SK-N-SH (cell line): ENCODE data around the gene SRGAP3. TPM values are rescaled to one million over a fixed set of nuclear protein-coding genes. Genes with fewer than 3 reads are reported as not detected.

Experiments used
- CTCF ChIA-PET: fragments of 300-600, 350-600 bp; formaldehyde crosslinking; extraction: SDS; loops from one replicate; lab custom pipeline; 2021; lab: Yijun Ruan, JAX
- POLR2A ChIA-PET: fragments of 350-600 bp; sonication (Branson Sonifier 250); formaldehyde crosslinking; extraction: SDS; loops from one replicate; lab custom pipeline; 2020; ENCODE audit warnings: antibody characterized with exemption, inconsistent platforms; lab: Yijun Ruan, JAX
- DNase-seq: peaks from one replicate; pipeline ENCODE4 v3.0.0; 2012
- H2AFZ ChIP-seq: fragments of 200-600 bp; sonication (generic); 2 replicates; pipeline ENCODE4 v1.8.1; 2016; ENCODE audit warnings: antibody characterized with exemption, mild to moderate bottlenecking, low read depth
- H3F3A ChIP-seq: fragments of 200-600 bp; sonication (generic); replicated peaks from 2 replicates; pipeline ENCODE3; 2016; ENCODE audit warnings: antibody characterized with exemption, mild to moderate bottlenecking; ENCODE audit not compliant: insufficient read depth
- H3K27ac ChIP-seq, 2 experiments: fragments of 200-500 bp in 1 of 2; fragments of 200-600 bp in 1 of 2; sonication (Bioruptor generic) in 1 of 2; sonication (generic), shearing (Covaris generic) in 1 of 2; 2 replicates each; pipeline versions ENCODE4 v1.5.1 to v1.6.1; 2014 to 2016; ENCODE audit warnings: low read depth in 2 of 2, inconsistent platforms in 1 of 2, low read length in 1 of 2, mild to moderate bottlenecking in 1 of 2, mixed read lengths in 1 of 2
- H3K27me3 ChIP-seq: fragments of 200-600 bp; sonication (generic), shearing (Covaris generic); 2 replicates; pipeline ENCODE4 v1.6.1; 2016; ENCODE audit warnings: mixed run types; ENCODE audit not compliant: insufficient read depth
- H3K36me3 ChIP-seq, 2 experiments: fragments of 200-500 bp in 1 of 2; fragments of 200-600 bp in 1 of 2; sonication (Bioruptor generic) in 1 of 2; sonication (generic) in 1 of 2; replicated peaks in 1 of 2; 2 replicates each; pipeline versions ENCODE3 to v1.5.1; 2014 to 2016; ENCODE audit warnings: low read length in 1 of 2, mild to moderate bottlenecking in 1 of 2; ENCODE audit not compliant: insufficient read depth in 2 of 2, control insufficient read depth in 1 of 2
- H3K4me1 ChIP-seq, 2 experiments: fragments of 200-500 bp in 1 of 2; fragments of 200-600 bp in 1 of 2; sonication (Bioruptor generic) in 1 of 2; sonication (generic), shearing (Covaris generic) in 1 of 2; 2 replicates each; pipeline versions ENCODE4 v1.5.1 to v1.6.1; 2014 to 2016; ENCODE audit warnings: low read depth in 1 of 2, low read length in 1 of 2, mixed run types in 1 of 2; ENCODE audit not compliant: insufficient read depth in 2 of 2, control insufficient read depth in 1 of 2
- H3K4me2 ChIP-seq: fragments of 200-600 bp; sonication (generic), shearing (Covaris generic); 2 replicates; pipeline ENCODE4 v1.6.1; 2017; ENCODE audit warnings: mixed run types
- H3K4me3 ChIP-seq, 2 experiments: fragments of 200-500 bp in 1 of 2; fragments of 200-600 bp in 1 of 2; sonication (Bioruptor generic) in 1 of 2; sonication (generic), shearing (Covaris generic) in 1 of 2; 2 replicates each; pipeline versions ENCODE4 v1.5.1 to v1.8.1; 2014 to 2016; ENCODE audit warnings: low read depth in 2 of 2, inconsistent platforms in 1 of 2, low read length in 1 of 2, mild to moderate bottlenecking in 1 of 2, mixed read lengths in 1 of 2, moderate library complexity in 1 of 2
- H3K79me2 ChIP-seq: fragments of 200-600 bp; sonication (generic); 2 replicates; pipeline ENCODE4 v1.8.1; 2017; ENCODE audit warnings: mild to moderate bottlenecking; ENCODE audit not compliant: insufficient read depth
- H3K9ac ChIP-seq: fragments of 200-600 bp; sonication (generic); 2 replicates; pipeline ENCODE4 v1.6.1; 2017; ENCODE audit warnings: mixed run types
- H3K9me2 ChIP-seq: fragments of 200-600 bp; sonication (generic); 2 replicates; pipeline ENCODE4 v1.6.1; 2017; ENCODE audit warnings: mixed run types
- H3K9me3 ChIP-seq: fragments of 200-600 bp; sonication (generic); 2 replicates; pipeline ENCODE4 v1.6.1; 2017; ENCODE audit warnings: mixed run types, mild to moderate bottlenecking, moderate library complexity
- H4K20me1 ChIP-seq: fragments of 200-600 bp; sonication (generic); 2 replicates; pipeline ENCODE4 v1.6.1; 2017; ENCODE audit warnings: mild to moderate bottlenecking, mixed run types; ENCODE audit not compliant: insufficient read depth
- EP300 ChIP-seq, 2 experiments: IDR thresholded peaks; 2 replicates each; pipeline versions ENCODE4 v1.4.0 to v1.6.1; 2012; ENCODE audit warnings: borderline replicate concordance in 1 of 2, low read depth in 1 of 2, low read length in 1 of 2
- FOXJ3 ChIP-seq: sonication (generic); formaldehyde crosslinking; IDR thresholded peaks from 2 replicates; pipeline ENCODE4 v1.5.1; 2020; ENCODE audit warnings: mild to moderate bottlenecking, missing genetic modification reagents
- FOXM1 ChIP-seq: IDR thresholded peaks from 2 replicates; pipeline ENCODE4 v1.4.0; 2012; ENCODE audit warnings: low read depth, mild to moderate bottlenecking
- GABPA ChIP-seq: IDR thresholded peaks from 2 replicates; pipeline ENCODE4 v1.4.0; 2012; ENCODE audit warnings: low read depth, mild to moderate bottlenecking
- GATA2 ChIP-seq: sonication (generic); formaldehyde crosslinking; IDR thresholded peaks from 2 replicates; pipeline ENCODE4 v1.5.0; 2020; ENCODE audit warnings: mild to moderate bottlenecking, missing genetic modification reagents
- MAX ChIP-seq: IDR thresholded peaks from 2 replicates; pipeline ENCODE4 v1.4.0; 2012; ENCODE audit warnings: low read depth
- MEF2A ChIP-seq: IDR thresholded peaks from 2 replicates; pipeline ENCODE4 v1.4.0; 2012; ENCODE audit warnings: low read depth, borderline replicate concordance
- MXI1 ChIP-seq: IDR thresholded peaks from 2 replicates; pipeline ENCODE4 v1.6.1; 2012; ENCODE audit warnings: mild to moderate bottlenecking, low read depth, low read length, improper control_type of control experiment
- NFIC ChIP-seq: IDR thresholded peaks from 2 replicates; pipeline ENCODE4 v1.4.0; 2012; ENCODE audit warnings: borderline replicate concordance
- RCOR1 ChIP-seq: fragments of 150-350 bp; IDR thresholded peaks from 2 replicates; pipeline ENCODE4 v1.6.1; 2017; ENCODE audit warnings: antibody characterized with exemption, low read length
- RFX5 ChIP-seq: IDR thresholded peaks from 2 replicates; pipeline ENCODE4 v1.6.1; 2012; ENCODE audit warnings: mild to moderate bottlenecking, improper control_type of control experiment, low read length
- SIN3A ChIP-seq: IDR thresholded peaks from 2 replicates; pipeline ENCODE4 v1.6.1; 2012; ENCODE audit warnings: low read depth, mild to moderate bottlenecking, low read length, moderate library complexity, borderline replicate concordance
- TAF1 ChIP-seq: IDR thresholded peaks from 2 replicates; pipeline ENCODE4 v1.6.1; 2012; ENCODE audit warnings: low read depth, mild to moderate bottlenecking, low read length, moderate library complexity, borderline replicate concordance
- TCF12 ChIP-seq: IDR thresholded peaks from 2 replicates; pipeline ENCODE4 v1.4.0; 2012
- YY1 ChIP-seq: IDR thresholded peaks from 2 replicates; pipeline ENCODE4 v1.4.0; 2012; ENCODE audit warnings: low read depth, mild to moderate bottlenecking
- WGBS: methylation state at CpG from one replicate; pipeline ENCODE4 v1.1.6; 2017; ENCODE audit warnings: low lambda C conversion rate; 5-methylcytosine and 5-hydroxymethylcytosine counted together
- polyA plus RNA-seq, 3 experiments: library from polyadenylated mRNA; depleted of rRNA; stranded (reverse); fragments of >200 nt; gene quantifications; 2 replicates each; pipeline ENCODE4 v1.2.3, GENCODE V29; 2012

The SRGAP3 gene
- polyA plus RNA-seq, 1 of the 3 experiments (the other 2 are of a cell fraction) = 2.8 TPM

GRCh38 chr3:9072667-9073009, 176.8 kb downstream of the SRGAP3 start:
- no peaks in the 10 kb centered on the region for H3F3A ChIP-seq
- TF ChIP-seq FOXM1 (no peak), TCF12 (no peak), YY1 (no peak), MXI1 (no peak), GABPA (no peak), NFIC (no peak), SIN3A (no peak), MAX (no peak), FOXJ3 (CRISPR knock-in tag) (no peak), GATA2 (CRISPR knock-in tag) (no peak), TAF1 (no peak)
- H4K20me1 ChIP-seq = no peaks in the 10 kb centered on the region
- H3K9me2 ChIP-seq = no peaks in the 10 kb centered on the region
- H3K9me3 ChIP-seq = no peaks in the 10 kb centered on the region
- H3K4me2 ChIP-seq = no peak overlapping the region
- WGBS = 55% methylated on average over 6 of the region's 6 CpGs
- ChIA-PET CTCF (interaction anchor here (11.4 kb wide), 1 partner anchor 83 kb away, joined by 150 read pairs; no protein-coding TSS in a partner anchor), POLR2A (no interaction called here)
- H2AFZ ChIP-seq = no peak overlapping the region
- no peak overlapping the region for H3K27ac ChIP-seq
- H3K4me3 ChIP-seq = no peak overlapping the region
- H3K4me1 ChIP-seq = no peaks in the 10 kb centered on the region; a peak in 1 of 4 replicates
- H3K27me3 ChIP-seq = no peaks in the 10 kb centered on the region
- no peak overlapping the region for H3K9ac ChIP-seq
- H3K79me2 ChIP-seq = no peaks in the 10 kb centered on the region
- DNase-seq = no peak
- H3K36me3 ChIP-seq = no peaks in the 10 kb centered on the region

- Histone ChIP-seq H3K27ac (no peak overlapping the region), H3K36me3 (no peaks in the 10 kb centered on the region), H3F3A (no peaks in the 10 kb centered on the region), H2AFZ (no peak overlapping the region), H3K79me2 (no peaks in the 10 kb centered on the region), H3K4me3 (no peak overlapping the region), H3K9ac (no peak overlapping the region), H4K20me1 (no peaks in the 10 kb centered on the region), H3K9me3 (no peaks in the 10 kb centered on the region), H3K9me2 (no peaks in the 10 kb centered on the region), H3K4me1 (no peaks in the 10 kb centered on the region; a peak in 1 of 4 replicates), H3K4me2 (no peak overlapping the region), H3K27me3 (no peaks in the 10 kb centered on the region)
- ChIA-PET CTCF (interaction anchor here (11.4 kb wide), 1 partner anchor 83 kb away, joined by 150 read pairs; no protein-coding TSS in a partner anchor), POLR2A (no interaction called here)
- TF ChIP-seq EP300 (IDR thresholded peaks at IDR 0.05; ENCODE audit: borderline replicate concordance in 1 of 2, low read depth in 1 of 2, low read length in 1 of 2) (no peak), RCOR1 (no peak), RFX5 (no peak), MEF2A (no peak), MXI1 (no peak)
- DNase-seq = no peak
- WGBS = 64% methylated on average over 9 of the region's 10 CpGs
These were observed 177.3 kb downstream of the SRGAP3 start for GRCh38 chr3:9071936-9072666.
